Activated naive CD8-positive, alpha-beta T cell treated with anti-CD3 and anti-CD28 coated beads, Interleukin-2, amount 50 U/mL, for 24 hours (primary cell): ENCODE results near the gene SLC46A3.
A peak's percentile ranks its signal among the peaks of the same experiment; 100 is the strongest.
"Not testable (repeated sequence)": the region's sequence is repeated elsewhere in the genome, so short reads cannot be mapped to it uniquely, and the experiment has no call there.

Source experiments
- ATAC-seq: fragments of 150-1000 bp; cut with Tn5 transposase; one replicate; pipeline ENCODE4 v1.10.0; 2021
- DNase-seq: peaks from one replicate; pipeline ENCODE4 v3.0.0; 2021
- H3K27ac Mint-ChIP-seq: one replicate; pipeline ENCODE4 v1.8.0; 2021; ENCODE audit warnings: mild to moderate bottlenecking, mixed read lengths
- H3K27me3 Mint-ChIP-seq: one replicate; pipeline ENCODE4 v1.8.0; 2021; ENCODE audit warnings: mixed read lengths
- H3K36me3 Mint-ChIP-seq: one replicate; pipeline ENCODE4 v1.8.0; 2021; ENCODE audit warnings: low read depth, mixed read lengths
- H3K4me1 Mint-ChIP-seq: one replicate; pipeline ENCODE4 v1.8.0; 2021; ENCODE audit warnings: mixed read lengths
- H3K4me3 Mint-ChIP-seq: one replicate; pipeline ENCODE4 v1.8.0; 2021; ENCODE audit warnings: mild to moderate bottlenecking, moderate library complexity, mixed read lengths
- H3K9me3 Mint-ChIP-seq: one replicate; pipeline ENCODE4 v1.8.0; 2021; ENCODE audit warnings: mixed read lengths

SLC46A3 gene

GRCh38 chr13:28716511-28716910 lies 2.3 kb downstream of the SLC46A3 start:
- H3K9me3 Mint-ChIP-seq, result no peaks in the 10 kb centered on the region
- H3K36me3 Mint-ChIP-seq, result no peaks in the 10 kb centered on the region
- H3K27ac Mint-ChIP-seq, result no peak overlapping the region
- H3K27me3 Mint-ChIP-seq, result no peaks in the 10 kb centered on the region
- H3K4me3 Mint-ChIP-seq, result no peak overlapping the region
- no peak for DNase-seq
- ATAC-seq, result no peak
- H3K4me1 Mint-ChIP-seq, result peaks cover 29% of the 10 kb centered on the region

- DNase-seq, result no peak
- ATAC-seq, result no peak
- Mint-ChIP-seq H3K27ac (no peak overlapping the region), H3K9me3 (no peaks in the 10 kb centered on the region), H3K36me3 (no peaks in the 10 kb centered on the region), H3K27me3 (no peaks in the 10 kb centered on the region), H3K4me1 (peaks cover 29% of the 10 kb centered on the region), H3K4me3 (no peak overlapping the region)
These were observed 4.1 kb downstream of the SLC46A3 start for GRCh38 chr13:28714651-28715050.

GRCh38 chr13:28710161-28710560 lies 8.6 kb downstream of the SLC46A3 start:
- peaks cover 7% of the 10 kb centered on the region for H3K36me3 Mint-ChIP-seq
- peaks cover 14% of the 10 kb centered on the region for H3K4me1 Mint-ChIP-seq
- no peak overlapping the region for H3K27ac Mint-ChIP-seq
- DNase-seq (no peak), ATAC-seq (no peak)
- H3K4me3 Mint-ChIP-seq, result no peak overlapping the region
- H3K27me3 Mint-ChIP-seq, result no peaks in the 10 kb centered on the region
- no peaks in the 10 kb centered on the region for H3K9me3 Mint-ChIP-seq

- Mint-ChIP-seq H3K27me3 (no peaks in the 10 kb centered on the region), H3K9me3 (no peaks in the 10 kb centered on the region), H3K4me1 (peaks cover 11% of the 10 kb centered on the region), H3K36me3 (peaks cover 13% of the 10 kb centered on the region), H3K27ac (no peak overlapping the region), H3K4me3 (no peak overlapping the region)
- DNase-seq, result no peak
- ATAC-seq, result peak; percentile 80
These were observed 10.9 kb downstream of the SLC46A3 start for GRCh38 chr13:28707629-28708427.

- Mint-ChIP-seq H3K27me3 (no peaks in the 10 kb centered on the region), H3K36me3 (peaks cover 22% of the 10 kb centered on the region), H3K4me1 (peaks cover 11% of the 10 kb centered on the region), H3K4me3 (no peak overlapping the region), H3K27ac (no peak overlapping the region), H3K9me3 (no peaks in the 10 kb centered on the region)
- no peak for DNase-seq
- no peak for ATAC-seq
These were observed 13.2 kb downstream of the SLC46A3 start for GRCh38 chr13:28705461-28706083.

- Mint-ChIP-seq H3K27me3 (no peaks in the 10 kb centered on the region), H3K36me3 (peaks cover 27% of the 10 kb centered on the region), H3K27ac (no peak overlapping the region), H3K4me1 (peaks cover 11% of the 10 kb centered on the region), H3K9me3 (no peaks in the 10 kb centered on the region), H3K4me3 (no peak overlapping the region)
- ATAC-seq (no peak), DNase-seq (no peak)
These were observed 13.9 kb downstream of the SLC46A3 start for GRCh38 chr13:28704919-28705318.

GRCh38 chr13:28704282-28704681 lies 14.5 kb downstream of the SLC46A3 start:
- Mint-ChIP-seq H3K27me3 (no peaks in the 10 kb centered on the region), H3K4me1 (peaks cover 11% of the 10 kb centered on the region), H3K36me3 (peaks cover 27% of the 10 kb centered on the region), H3K27ac (no peak overlapping the region), H3K9me3 (no peaks in the 10 kb centered on the region), H3K4me3 (no peak overlapping the region)
- ATAC-seq (no peak), DNase-seq (no peak)

GRCh38 chr13:28699246-28699645 lies 19.5 kb downstream of the SLC46A3 start:
- H3K27ac Mint-ChIP-seq, result no peak overlapping the region
- DNase-seq (no peak), ATAC-seq (no peak)
- peaks cover 29% of the 10 kb centered on the region for H3K36me3 Mint-ChIP-seq
- H3K4me3 Mint-ChIP-seq, result no peak overlapping the region
- no peaks in the 10 kb centered on the region for H3K4me1 Mint-ChIP-seq
- no peaks in the 10 kb centered on the region for H3K9me3 Mint-ChIP-seq
- H3K27me3 Mint-ChIP-seq, result no peaks in the 10 kb centered on the region

GRCh38 chr13:28697441-28697840 lies 21.3 kb downstream of the SLC46A3 start:
- DNase-seq, result no peak
- no peaks in the 10 kb centered on the region for H3K27me3 Mint-ChIP-seq
- H3K27ac Mint-ChIP-seq, result no peak overlapping the region
- H3K36me3 Mint-ChIP-seq, result peaks cover 24% of the 10 kb centered on the region
- no peak for ATAC-seq
- no peaks in the 10 kb centered on the region for H3K4me1 Mint-ChIP-seq
- H3K4me3 Mint-ChIP-seq, result no peak overlapping the region
- H3K9me3 Mint-ChIP-seq, result peaks cover 4% of the 10 kb centered on the region

GRCh38 chr13:28693605-28694491 lies 24.9 kb downstream of the SLC46A3 start:
- H3K27ac Mint-ChIP-seq, H3K27me3 Mint-ChIP-seq, ATAC-seq, H3K4me1 Mint-ChIP-seq, DNase-seq, H3K4me3 Mint-ChIP-seq: not testable (repeated sequence)
- Mint-ChIP-seq H3K36me3 (peaks cover 16% of the 10 kb centered on the region), H3K9me3 (peaks cover 25% of the 10 kb centered on the region)

- no peak for DNase-seq
- Mint-ChIP-seq H3K4me3 (no peak overlapping the region), H3K36me3 (peaks cover 5% of the 10 kb centered on the region), H3K9me3 (peaks cover 21% of the 10 kb centered on the region), H3K4me1 (no peaks in the 10 kb centered on the region), H3K27ac (no peak overlapping the region), H3K27me3 (no peaks in the 10 kb centered on the region)
- no peak for ATAC-seq
These were observed 32.9 kb downstream of the SLC46A3 start for GRCh38 chr13:28685892-28686291.

GRCh38 chr13:28685114-28685513 lies 33.7 kb downstream of the SLC46A3 start:
- Mint-ChIP-seq H3K4me3 (no peak overlapping the region), H3K27me3 (no peaks in the 10 kb centered on the region), H3K36me3 (no peaks in the 10 kb centered on the region), H3K4me1 (no peaks in the 10 kb centered on the region), H3K27ac (no peak overlapping the region), H3K9me3 (peaks cover 18% of the 10 kb centered on the region)
- no peak for DNase-seq
- ATAC-seq, result no peak

- H3K4me3 Mint-ChIP-seq, result no peak overlapping the region
- no peak overlapping the region for H3K27ac Mint-ChIP-seq
- ATAC-seq (no peak), DNase-seq (no peak)
- H3K9me3 Mint-ChIP-seq, result peaks cover 11% of the 10 kb centered on the region
- H3K36me3 Mint-ChIP-seq, result no peaks in the 10 kb centered on the region
- H3K4me1 Mint-ChIP-seq, result no peaks in the 10 kb centered on the region
- H3K27me3 Mint-ChIP-seq, result no peaks in the 10 kb centered on the region
These were observed 34.5 kb downstream of the SLC46A3 start for GRCh38 chr13:28684257-28684656.

- H3K27ac Mint-ChIP-seq, H3K4me3 Mint-ChIP-seq, H3K9me3 Mint-ChIP-seq, DNase-seq, H3K4me1 Mint-ChIP-seq, H3K27me3 Mint-ChIP-seq, H3K36me3 Mint-ChIP-seq, ATAC-seq: not testable (repeated sequence)
These were observed 35.6 kb downstream of the SLC46A3 start for GRCh38 chr13:28683169-28683568.

- Mint-ChIP-seq H3K27me3 (no peaks in the 10 kb centered on the region), H3K36me3 (peaks cover 14% of the 10 kb centered on the region), H3K27ac (no peak overlapping the region), H3K9me3 (no peaks in the 10 kb centered on the region), H3K4me3 (no peak overlapping the region), H3K4me1 (no peaks in the 10 kb centered on the region)
- ATAC-seq, result no peak
- DNase-seq, result no peak
These were observed 38.2 kb downstream of the SLC46A3 start for GRCh38 chr13:28680541-28680940.
